Choroid plexus epithelial cell (primary cell): ENCODE measurements around the gene CEP164.

Experiments used
- DNase-seq: peaks from one replicate; pipeline ENCODE4 v3.0.0-alpha.2; 2010; ENCODE audit warnings: low read depth
- H3K4me3 ChIP-seq: 2 replicates; pipeline ENCODE4 v1.5.1; 2011; ENCODE audit warnings: low read depth, mild to moderate bottlenecking, control low read depth, low read length, moderate library complexity
- TF ChIP-seq, protein P1 (sequence below): conservative IDR thresholded peaks from 2 replicates; pipeline ENCODE4 v1.5.1; 2011; ENCODE audit warnings: low read depth, mild to moderate bottlenecking, control low read depth, inconsistent platforms, low read length, moderate library complexity

The CEP164 gene

DNA sequence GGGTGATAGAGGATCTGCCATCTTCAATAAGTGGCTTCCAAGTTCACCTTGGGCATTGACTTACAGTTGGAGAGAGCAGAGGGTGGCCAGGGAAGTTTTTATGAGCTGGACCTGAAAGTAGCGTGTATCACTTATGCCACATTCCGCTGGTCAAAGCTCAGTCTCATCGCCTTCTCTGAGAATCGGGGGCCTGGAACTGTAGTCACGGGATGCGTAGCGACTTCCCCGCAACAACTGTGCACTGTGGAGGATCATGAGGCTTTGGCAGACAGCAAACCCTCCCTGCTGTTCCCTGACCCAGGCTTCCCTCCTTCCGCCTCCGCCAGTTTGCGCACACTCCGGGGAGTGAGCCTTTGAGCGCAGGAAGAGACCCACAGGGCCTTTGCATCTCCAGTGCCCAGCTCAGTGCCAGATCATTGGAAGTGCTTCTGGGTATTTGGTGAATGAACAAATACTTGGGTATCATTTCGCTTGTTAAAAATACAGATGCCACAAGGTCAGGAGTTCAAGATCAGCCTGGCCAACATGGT is 95.5 kb downstream of the CEP164 start:
- H3K4me3 ChIP-seq, result no peak overlapping the region
- no peak for DNase-seq
- TF ChIP-seq, protein P1, sequence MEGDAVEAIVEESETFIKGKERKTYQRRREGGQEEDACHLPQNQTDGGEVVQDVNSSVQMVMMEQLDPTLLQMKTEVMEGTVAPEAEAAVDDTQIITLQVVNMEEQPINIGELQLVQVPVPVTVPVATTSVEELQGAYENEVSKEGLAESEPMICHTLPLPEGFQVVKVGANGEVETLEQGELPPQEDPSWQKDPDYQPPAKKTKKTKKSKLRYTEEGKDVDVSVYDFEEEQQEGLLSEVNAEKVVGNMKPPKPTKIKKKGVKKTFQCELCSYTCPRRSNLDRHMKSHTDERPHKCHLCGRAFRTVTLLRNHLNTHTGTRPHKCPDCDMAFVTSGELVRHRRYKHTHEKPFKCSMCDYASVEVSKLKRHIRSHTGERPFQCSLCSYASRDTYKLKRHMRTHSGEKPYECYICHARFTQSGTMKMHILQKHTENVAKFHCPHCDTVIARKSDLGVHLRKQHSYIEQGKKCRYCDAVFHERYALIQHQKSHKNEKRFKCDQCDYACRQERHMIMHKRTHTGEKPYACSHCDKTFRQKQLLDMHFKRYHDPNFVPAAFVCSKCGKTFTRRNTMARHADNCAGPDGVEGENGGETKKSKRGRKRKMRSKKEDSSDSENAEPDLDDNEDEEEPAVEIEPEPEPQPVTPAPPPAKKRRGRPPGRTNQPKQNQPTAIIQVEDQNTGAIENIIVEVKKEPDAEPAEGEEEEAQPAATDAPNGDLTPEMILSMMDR, result no peak

DNA sequence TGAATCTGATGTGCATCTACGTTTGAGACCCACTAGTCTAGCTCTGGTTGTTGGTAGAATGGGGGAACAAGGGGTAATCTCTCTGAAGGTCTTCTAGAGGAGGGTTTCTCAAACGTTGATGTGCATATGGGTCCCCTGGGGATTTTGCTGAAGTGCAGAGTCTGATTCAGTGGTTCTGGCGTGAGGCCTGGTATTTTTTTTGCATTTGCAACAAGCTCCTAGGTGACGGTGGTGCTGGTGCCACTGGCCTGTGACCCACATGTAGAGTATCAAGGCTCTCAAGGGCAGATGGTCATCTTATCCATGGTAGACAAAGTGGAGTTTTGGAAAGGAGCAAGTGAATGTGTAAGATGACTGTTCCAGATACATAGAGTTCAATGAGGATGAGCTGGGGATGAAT is 97.1 kb downstream of the CEP164 start:
- TF ChIP-seq, protein P1, result no peak
- no peak overlapping the region for H3K4me3 ChIP-seq
- DNase-seq, result peak; percentile 39

DNA sequence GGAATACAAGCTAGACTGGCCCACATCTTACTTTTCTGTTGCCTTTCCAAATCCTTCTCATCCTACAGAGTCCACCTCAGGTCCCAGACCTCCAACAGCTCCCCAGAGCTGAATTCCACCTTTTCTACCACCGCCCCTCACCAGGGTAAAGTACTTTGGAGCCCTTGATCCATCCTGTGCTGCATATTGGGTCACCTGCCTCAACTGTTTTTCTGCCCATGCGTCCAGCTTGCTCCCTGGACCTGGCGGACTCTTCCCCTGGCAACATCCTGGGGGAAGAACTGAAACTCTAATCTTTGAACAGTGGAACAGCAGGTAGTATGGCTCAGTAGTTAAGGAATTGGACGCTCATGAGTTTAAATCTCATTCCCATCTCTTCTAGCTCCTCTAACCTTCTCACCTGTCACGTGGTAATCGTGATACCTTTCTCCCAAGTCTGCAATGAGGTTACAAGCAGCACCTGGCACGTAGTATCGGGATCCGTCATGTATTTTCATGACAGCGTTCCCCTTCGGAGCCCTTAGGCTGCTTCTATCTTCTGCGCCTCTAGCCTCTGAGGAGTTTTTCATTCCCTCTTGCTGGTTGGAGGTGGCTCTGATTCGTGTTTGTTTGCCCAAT is 98.1 kb downstream of the CEP164 start:
- TF ChIP-seq, protein P1, result no peak
- H3K4me3 ChIP-seq, result no peak overlapping the region
- DNase-seq, result no peak

DNA sequence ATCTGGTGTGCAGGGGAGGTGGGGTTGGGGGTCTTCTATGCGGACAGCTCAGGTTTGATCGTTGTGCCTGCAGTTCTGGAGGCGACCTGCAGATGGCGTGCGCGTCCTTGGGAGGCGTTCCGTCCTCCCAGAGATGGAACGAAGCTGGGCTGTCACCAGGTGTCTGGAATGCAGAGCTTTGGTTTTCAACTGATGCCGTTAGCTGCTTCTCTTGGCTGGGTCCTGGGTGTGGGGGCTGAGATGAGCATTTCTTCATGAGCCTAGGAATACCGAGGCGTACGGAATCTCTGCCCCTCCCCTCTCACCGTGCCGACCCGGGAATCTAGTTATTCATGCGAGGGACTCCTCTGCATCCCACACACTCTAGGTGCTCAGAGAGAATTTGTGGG is 98.6 kb downstream of the CEP164 start:
- DNase-seq, result peak; percentile 66
- TF ChIP-seq, protein P1, result peak; percentile 98
- H3K4me3 ChIP-seq, result no peak overlapping the region

DNA sequence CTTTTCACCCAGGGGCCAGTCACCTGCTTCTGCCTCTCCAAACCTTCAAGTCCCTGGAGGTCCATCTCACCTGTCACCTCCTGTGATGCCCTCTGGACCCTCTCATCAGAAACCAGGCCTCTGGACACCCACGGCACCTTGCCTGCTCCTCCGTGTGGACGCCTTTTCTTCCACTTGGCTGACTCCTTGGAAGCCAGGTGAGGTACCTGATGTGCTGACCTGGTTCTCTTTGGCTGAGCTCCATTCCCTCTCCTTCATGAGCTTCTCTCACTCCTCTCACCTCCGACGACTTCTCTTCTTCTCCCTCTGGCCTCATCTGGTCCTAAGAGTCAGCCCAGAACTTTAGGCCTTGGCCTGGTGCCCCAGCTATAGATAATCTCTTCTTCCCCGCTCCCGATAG is 99.3 kb downstream of the CEP164 start:
- H3K4me3 ChIP-seq, result no peak overlapping the region
- TF ChIP-seq, protein P1, result no peak
- no peak for DNase-seq

DNA sequence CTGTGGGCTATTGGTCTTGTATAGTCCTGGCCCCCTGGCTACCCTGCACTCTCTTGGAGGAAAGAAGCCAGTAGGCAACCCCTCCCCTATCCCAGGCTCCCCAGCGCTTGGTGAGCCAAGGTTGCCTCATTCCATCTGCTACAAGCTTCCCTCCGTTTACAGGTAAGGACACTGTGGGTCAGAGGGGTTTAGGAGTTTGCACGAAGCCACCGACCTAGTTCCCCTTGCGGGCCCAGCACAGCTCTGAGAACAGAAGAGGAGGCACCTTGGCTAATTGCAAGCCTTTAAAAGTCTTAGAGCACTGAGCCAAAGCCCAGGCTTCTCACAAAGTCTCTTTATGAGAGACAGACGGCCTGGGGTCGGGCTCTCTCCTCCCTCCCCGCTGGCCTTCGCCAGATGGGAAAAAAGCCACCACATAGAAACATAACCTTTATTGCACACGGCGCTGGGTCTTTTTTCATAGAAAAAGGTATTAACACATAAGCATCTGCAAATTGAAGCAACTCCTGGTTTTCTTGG is 99.8 kb downstream of the CEP164 start:
- DNase-seq, result no peak
- no peak overlapping the region for H3K4me3 ChIP-seq
- TF ChIP-seq, protein P1, result no peak

DNA sequence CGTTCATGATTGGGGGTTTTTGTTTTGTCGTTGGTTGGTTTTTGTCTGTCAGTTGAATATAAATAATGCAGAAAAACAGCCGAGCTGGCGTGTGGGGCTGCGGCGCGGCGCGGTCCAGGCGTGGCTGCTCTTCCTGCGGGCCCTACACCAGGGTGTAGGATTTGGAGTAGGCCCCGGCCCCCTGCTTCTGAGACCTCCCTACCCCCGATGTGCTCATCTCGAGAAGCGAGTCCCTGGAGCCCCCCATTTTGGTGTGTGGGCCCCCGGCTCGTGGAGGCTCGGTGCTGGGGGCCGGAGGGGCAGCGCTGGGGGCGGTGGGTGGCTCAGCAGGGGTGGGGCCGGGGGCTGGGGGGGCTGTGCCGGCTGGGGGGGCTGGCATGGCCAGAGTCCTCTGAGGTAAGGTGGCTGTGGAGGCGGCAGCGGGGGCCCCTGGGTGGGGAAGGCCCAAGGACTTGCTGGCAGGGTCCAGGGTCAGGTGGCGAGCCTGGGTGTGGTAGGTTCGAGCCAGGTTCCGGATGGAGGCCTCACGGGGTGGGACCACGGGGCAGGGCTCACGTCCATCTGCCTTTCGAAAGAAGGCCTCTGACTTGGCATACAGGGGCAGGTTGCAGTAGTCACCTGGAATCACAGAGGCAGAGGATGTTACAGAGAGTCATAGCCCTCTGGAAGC is 100.7 kb downstream of the CEP164 start:
- TF ChIP-seq, protein P1, result no peak
- no peak overlapping the region for H3K4me3 ChIP-seq
- no peak for DNase-seq
